Spleen (tissue), 11 donors: ENCODE data around the gene KDM1B. TPM values are rescaled to one million over a fixed set of nuclear protein-coding genes. Genes with fewer than 3 reads are reported as not detected.
A peak's percentile ranks its signal among the peaks of the same experiment; 100 is the strongest.

Experiments used
- DNase-seq: peaks from one replicate; pipeline ENCODE4 v3.0.0-alpha.2; 2020
- H3K27ac ChIP-seq, 8 donors: fragments of 200-600 bp; sonication (generic) in 7 of 8; 1 replicate in 4 of 8; 2 replicates in 4 of 8; pipeline versions ENCODE4 v1.5.0 to v1.8.0; 2016 to 2021; ENCODE audit warnings: inconsistent platforms in 4 of 8, mild to moderate bottlenecking in 4 of 8, moderate library complexity in 1 of 8
- H3K27me3 ChIP-seq, 7 donors: fragments of 200-600 bp; sonication (generic) in 6 of 7; replicated peaks in 1 of 7; 1 replicate in 4 of 7; 2 replicates in 3 of 7; pipeline versions ENCODE4 v1.5.0 to v1.8.0; 2016 to 2021; ENCODE audit warnings: inconsistent platforms in 3 of 7, mild to moderate bottlenecking in 1 of 7
- H3K36me3 ChIP-seq, 6 donors: fragments of 200-600 bp; sonication (generic) in 5 of 6; 1 replicate in 4 of 6; 2 replicates in 2 of 6; pipeline versions ENCODE4 v1.5.0 to v1.8.0; 2016 to 2021; ENCODE audit warnings: inconsistent platforms in 2 of 6
- H3K4me1 ChIP-seq, 6 donors: fragments of 200-600 bp; sonication (generic) in 5 of 6; 1 replicate in 3 of 6; 2 replicates in 3 of 6; pipeline versions ENCODE4 v1.5.0 to v1.8.0; 2016 to 2021; ENCODE audit warnings: inconsistent platforms in 3 of 6
- H3K4me3 ChIP-seq, 8 donors: fragments of 200-600 bp; sonication (generic) in 7 of 8; 1 replicate in 4 of 8; 2 replicates in 4 of 8; pipeline versions ENCODE4 v1.5.0 to v1.8.0; 2016 to 2021; ENCODE audit warnings: inconsistent platforms in 4 of 8, mild to moderate bottlenecking in 4 of 8, moderate library complexity in 2 of 8
- H3K9me3 ChIP-seq, 8 donors: fragments of 200-600 bp; sonication (generic) in 7 of 8; 1 replicate in 4 of 8; 2 replicates in 4 of 8; pipeline versions ENCODE4 v1.5.0 to v1.8.0; 2016 to 2021; ENCODE audit warnings: inconsistent platforms in 4 of 8
- POLR2A ChIP-seq, 3 donors: fragments of 450-650 bp; IDR thresholded peaks; one replicate each; pipeline ENCODE4 v1.5.1; 2017; ENCODE audit warnings: antibody characterized with exemption in 3 of 3, mild to moderate bottlenecking in 1 of 3
- POLR2AphosphoS5 ChIP-seq, 3 donors: sonication (generic); formaldehyde crosslinking; IDR thresholded peaks; one replicate each; pipeline ENCODE4 v1.5.1; 2017; ENCODE audit warnings: antibody characterized with exemption in 3 of 3
- WGBS, 5 donors: extraction: QIAGEN DNeasy Blood & Tissue Kit in 3 of 5; methylation state at CpG; one replicate each; pipeline versions ENCODE4 v1.1.5 to v1.1.7; 2013 to 2018; 5-methylcytosine and 5-hydroxymethylcytosine counted together
- intact Hi-C: fragments of 100-400 bp; cut with DNase I; formaldehyde crosslinking; loops from one replicate; pipeline ENCODE4 v1.15.0; 2023; ENCODE audit warnings: low total_unique reads
- polyA plus RNA-seq, 3 donors: library from polyadenylated mRNA; stranded (reverse); fragments of 200-250 nt; gene quantifications; one replicate each; pipeline ENCODE4 v1.2.1, GENCODE V29; 2013
- total RNA-seq, 7 donors: library from RNA; depleted of rRNA in 3 of 7; stranded (reverse); fragments of >200 nt in 3 of 7; fragmentation: NEBNext Ultra II Directional in 4 of 7; extraction: Animal tissue kit (Norgen Biotek cat#: 25700) in 4 of 7; gene quantifications; one replicate each; pipeline versions ENCODE4 v1.1.0 to v1.2.1, GENCODE V29; 2016 to 2021
- TF ChIP-seq, protein P1 (sequence below), 11 experiments: fragments of 200-600 bp in 7 of 11; fragments of 450-650 bp in 4 of 11; sonication (generic) in 4 of 11; IDR thresholded peaks in 8 of 11; conservative IDR thresholded peaks in 3 of 11; 1 replicate in 7 of 11; 2 replicates in 4 of 11; pipeline versions ENCODE4 v1.4.0 to v1.8.0; 2016 to 2021; ENCODE audit warnings: antibody characterized with exemption in 11 of 11, inconsistent platforms in 4 of 11, mild to moderate bottlenecking in 1 of 11
- donor health status: healthy with polysubstance abuse.
- donor health status: DM: no; HTN: no; CAD: no; lungs with moderate emphysema.
- donor health status: DM: no; HTN: no; CAD: no.
- donor health status: Bipolar disorder and iron deficiency.
- donor health status: healthy.
- donor health status: DM: no; HTN: no; CAD: no.
- donor health status: DM: yes; HTN: yes; CAD: no.

KDM1B gene
- total and polyA plus RNA-seq, 10 donors = 3.6 to 27.0 (median 19.7) TPM

DNA sequence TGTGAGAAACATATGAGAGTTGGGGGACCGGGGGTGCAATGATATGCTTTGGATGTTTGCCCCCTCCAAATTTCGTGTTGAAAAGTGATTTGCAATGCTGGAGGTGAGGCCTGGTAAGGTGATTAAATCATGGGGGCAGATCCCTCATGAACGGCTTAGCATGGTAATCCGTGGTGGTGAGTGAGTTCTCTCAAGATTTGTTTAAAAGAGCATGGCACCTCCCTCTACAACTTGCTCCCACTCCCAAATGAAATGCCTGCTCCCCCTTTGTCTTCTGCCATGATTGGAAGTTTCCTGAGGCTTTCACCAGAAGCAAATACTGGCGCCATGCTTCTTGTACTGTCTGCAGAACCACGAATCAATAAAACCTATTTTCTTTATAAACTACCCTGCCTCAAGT, 106.7 kb downstream of the KDM1B start:
- Histone ChIP-seq H3K4me3 (peak overlapping the region in 2 of 8 donors; percentile 3 to 94), H3K27me3 (no peaks in the 10 kb centered on the region), H3K4me1 (peaks cover 30 to 68% (median 50%) of the 10 kb centered on the region in 6 donors), H3K36me3 (peaks cover 0 to 37% (median 12%) of the 10 kb centered on the region in 6 donors), H3K27ac (peak overlapping the region in 3 of 8 donors; percentile 64 to 98 (median 97)), H3K9me3 (peaks cover 0 to 5% (median 0%) of the 10 kb centered on the region in 8 donors)
- no peak for DNase-seq
- TF ChIP-seq, protein P1, sequence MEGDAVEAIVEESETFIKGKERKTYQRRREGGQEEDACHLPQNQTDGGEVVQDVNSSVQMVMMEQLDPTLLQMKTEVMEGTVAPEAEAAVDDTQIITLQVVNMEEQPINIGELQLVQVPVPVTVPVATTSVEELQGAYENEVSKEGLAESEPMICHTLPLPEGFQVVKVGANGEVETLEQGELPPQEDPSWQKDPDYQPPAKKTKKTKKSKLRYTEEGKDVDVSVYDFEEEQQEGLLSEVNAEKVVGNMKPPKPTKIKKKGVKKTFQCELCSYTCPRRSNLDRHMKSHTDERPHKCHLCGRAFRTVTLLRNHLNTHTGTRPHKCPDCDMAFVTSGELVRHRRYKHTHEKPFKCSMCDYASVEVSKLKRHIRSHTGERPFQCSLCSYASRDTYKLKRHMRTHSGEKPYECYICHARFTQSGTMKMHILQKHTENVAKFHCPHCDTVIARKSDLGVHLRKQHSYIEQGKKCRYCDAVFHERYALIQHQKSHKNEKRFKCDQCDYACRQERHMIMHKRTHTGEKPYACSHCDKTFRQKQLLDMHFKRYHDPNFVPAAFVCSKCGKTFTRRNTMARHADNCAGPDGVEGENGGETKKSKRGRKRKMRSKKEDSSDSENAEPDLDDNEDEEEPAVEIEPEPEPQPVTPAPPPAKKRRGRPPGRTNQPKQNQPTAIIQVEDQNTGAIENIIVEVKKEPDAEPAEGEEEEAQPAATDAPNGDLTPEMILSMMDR (IDR thresholded peaks at IDR 0.05 in 8 of 11, conservative IDR thresholded peaks at IDR 0.05 in 3 of 11) = no peak
- TF ChIP-seq POLR2A (IDR thresholded peaks at IDR 0.05) (no peak), POLR2AphosphoS5 (IDR thresholded peaks at IDR 0.05) (no peak)
- intact Hi-C loops = loop anchor here (5.0 kb wide), 1 partner anchor 100 kb away; no protein-coding TSS in a partner anchor
- 71 to 83% (median 75%) methylated on average over 6 of the region's 6 CpGs for WGBS, 5 donors

DNA sequence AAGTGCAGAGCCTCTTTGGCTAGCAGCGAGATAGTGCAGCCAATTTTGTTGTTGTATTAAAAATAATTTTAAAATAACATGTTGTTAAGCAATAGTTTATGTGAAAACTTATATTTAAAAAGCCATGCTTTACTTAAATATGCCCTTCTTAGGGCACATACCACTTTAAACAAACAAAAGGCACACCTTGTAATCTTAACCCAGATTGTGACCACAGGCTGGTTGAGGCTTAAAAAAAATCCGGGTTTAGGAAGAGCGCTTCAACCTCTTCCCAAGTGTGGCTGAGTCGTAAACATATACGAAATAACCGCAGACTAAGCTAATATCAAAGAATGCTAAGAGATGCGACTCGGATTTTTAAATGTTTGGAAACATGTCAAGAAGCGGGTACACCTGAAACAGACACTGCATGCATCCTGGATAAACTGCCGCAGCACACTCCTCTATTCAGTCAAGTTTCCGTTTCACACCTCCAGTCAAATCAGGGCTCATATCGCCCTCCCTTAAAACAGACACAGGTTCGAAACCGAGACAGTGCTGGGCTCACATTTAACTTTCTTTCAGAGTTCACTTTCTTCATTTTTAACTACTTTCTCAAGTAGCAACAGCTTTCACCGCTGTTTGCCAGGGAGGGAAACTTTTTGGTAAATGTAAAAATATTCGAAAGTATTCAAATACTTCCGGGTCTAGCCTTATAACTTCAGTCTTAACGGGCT, 107.6 kb downstream of the KDM1B start:
- Histone ChIP-seq H3K4me3 (peak overlapping the region; percentile 74 to 97 (median 92)), H3K27me3 (no peaks in the 10 kb centered on the region), H3K36me3 (peaks cover 0 to 27% (median 2%) of the 10 kb centered on the region in 6 donors), H3K9me3 (peaks cover 0 to 5% (median 0%) of the 10 kb centered on the region in 8 donors), H3K4me1 (peaks cover 30 to 66% (median 50%) of the 10 kb centered on the region in 6 donors), H3K27ac (peak overlapping the region; percentile 85 to 98 (median 96))
- TF ChIP-seq POLR2AphosphoS5 (IDR thresholded peaks at IDR 0.05) (no peak), POLR2A (IDR thresholded peaks at IDR 0.05) (no peak)
- TF ChIP-seq, protein P1 (IDR thresholded peaks at IDR 0.05 in 8 of 11, conservative IDR thresholded peaks at IDR 0.05 in 3 of 11) = no peak
- no peak for DNase-seq
- WGBS, 5 donors = 6 to 8% (median 7%) methylated on average over 18 of the region's 18 CpGs
- intact Hi-C loops = loop anchor here (5.0 kb wide), 1 partner anchor 101 kb away; no protein-coding TSS in a partner anchor

DNA sequence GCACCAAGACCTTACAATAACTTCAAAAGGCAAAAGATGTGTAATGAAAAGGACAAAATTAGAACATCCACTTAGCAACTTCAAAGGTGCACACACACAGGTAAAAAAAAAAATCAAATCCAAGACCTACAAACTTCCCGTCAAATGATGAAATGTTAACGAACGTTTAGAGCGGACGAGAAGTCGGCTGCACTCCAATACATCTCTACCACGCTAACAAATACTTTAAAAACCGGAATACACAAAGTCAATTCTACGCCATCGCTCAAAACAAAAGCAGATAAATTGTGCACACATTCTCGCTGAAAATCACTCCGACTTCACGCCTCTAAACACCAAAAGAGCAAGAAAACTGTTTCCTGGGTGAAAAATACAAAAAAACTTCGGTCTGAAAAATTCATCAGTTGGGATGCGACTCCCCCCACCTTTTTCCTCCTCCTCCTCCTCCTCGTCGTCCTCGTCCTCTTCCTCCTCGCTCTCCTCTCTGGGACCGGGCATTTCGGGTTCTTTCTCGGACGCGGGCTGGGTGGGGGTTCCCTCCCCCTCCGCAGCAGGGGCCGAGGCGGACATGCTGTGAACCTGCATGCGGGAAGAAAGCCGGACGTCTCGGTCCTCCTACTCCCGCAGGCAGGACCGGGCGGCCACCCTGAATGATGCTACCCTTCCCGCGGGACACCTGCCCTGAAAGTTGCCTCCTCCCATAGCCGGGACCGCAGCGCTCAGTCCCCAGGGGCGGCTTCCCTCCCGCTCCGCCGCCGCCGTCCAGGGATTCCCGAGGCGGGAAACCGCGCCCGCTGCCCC, 108.4 kb downstream of the KDM1B start:
- peaks cover 0 to 5% (median 0%) of the 10 kb centered on the region in 8 donors for H3K9me3 ChIP-seq
- peaks cover 0 to 22% (median 0%) of the 10 kb centered on the region in 6 donors for H3K36me3 ChIP-seq
- peak overlapping the region; percentile 74 to 97 (median 92) for H3K4me3 ChIP-seq
- intact Hi-C loops = loop anchor here (5.0 kb wide), 1 partner anchor 101 kb away; no protein-coding TSS in a partner anchor
- 0% methylated on average over 35 to 50 of the region's 50 CpGs for WGBS, 5 donors
- peak; percentile 90 for DNase-seq
- TF ChIP-seq POLR2AphosphoS5 (IDR thresholded peaks at IDR 0.05) (peak in 1 of 3 donors; percentile 42), POLR2A (IDR thresholded peaks at IDR 0.05) (no peak)
- TF ChIP-seq, protein P1 (IDR thresholded peaks at IDR 0.05 in 8 of 11, conservative IDR thresholded peaks at IDR 0.05 in 3 of 11) = no peak
- H3K4me1 ChIP-seq = peaks cover 30 to 59% (median 47%) of the 10 kb centered on the region in 6 donors
- no peaks in the 10 kb centered on the region for H3K27me3 ChIP-seq
- peak overlapping the region; percentile 85 to 98 (median 96) for H3K27ac ChIP-seq
